ENCODE results near the gene ARHGAP23.

ARHGAP23 gene

GRCh38 chr17:38443356-38444031, 15.2 kb downstream of the ARHGAP23 start:
- no peak for DNase-seq (ENCODE audit: low read depth)

- peak; percentile 80 for DNase-seq (ENCODE audit: low read depth)
Observed at GRCh38 chr17:38444151-38444550, 15.9 kb downstream of the ARHGAP23 start.

GRCh38 chr17:38447502-38448085, 19.3 kb downstream of the ARHGAP23 start:
- no peak for DNase-seq (ENCODE audit: low read depth)

GRCh38 chr17:38448208-38448771, 20.0 kb downstream of the ARHGAP23 start:
- peak; percentile 72 for DNase-seq (ENCODE audit: low read depth)

- DNase-seq (ENCODE audit: low read depth): peak; percentile 50
Observed at GRCh38 chr17:38449364-38449763, 21.1 kb downstream of the ARHGAP23 start.

GRCh38 chr17:38450557-38451029, 22.3 kb downstream of the ARHGAP23 start:
- no peak for DNase-seq (ENCODE audit: low read depth)

- DNase-seq (ENCODE audit: low read depth): peak; percentile 93
Observed at GRCh38 chr17:38451030-38451839, 23.0 kb downstream of the ARHGAP23 start.

GRCh38 chr17:38451840-38452529, 23.7 kb downstream of the ARHGAP23 start:
- peak; percentile 96 for DNase-seq (ENCODE audit: low read depth)

- DNase-seq (ENCODE audit: low read depth): no peak
Observed at GRCh38 chr17:38452719-38453118, 24.5 kb downstream of the ARHGAP23 start.

- peak; percentile 62 for DNase-seq (ENCODE audit: low read depth)
Observed at GRCh38 chr17:38453951-38454421, 25.7 kb downstream of the ARHGAP23 start.

GRCh38 chr17:38454532-38454931, 26.3 kb downstream of the ARHGAP23 start:
- peak; percentile 83 for DNase-seq (ENCODE audit: low read depth)

GRCh38 chr17:38455288-38455915, 27.1 kb downstream of the ARHGAP23 start:
- no peak for DNase-seq (ENCODE audit: low read depth)

GRCh38 chr17:38456031-38456815, 28.0 kb downstream of the ARHGAP23 start:
- DNase-seq (ENCODE audit: low read depth): peak; percentile 47

GRCh38 chr17:38457577-38458371, 29.5 kb downstream of the ARHGAP23 start:
- no peak for DNase-seq (ENCODE audit: low read depth)

- DNase-seq (ENCODE audit: low read depth): no peak
Observed at GRCh38 chr17:38458521-38458920, 30.3 kb downstream of the ARHGAP23 start.

- no peak for DNase-seq (ENCODE audit: low read depth)
Observed at GRCh38 chr17:38459567-38459966, 31.3 kb downstream of the ARHGAP23 start.

- DNase-seq (ENCODE audit: low read depth): no peak
Observed at GRCh38 chr17:38460082-38460715, 31.9 kb downstream of the ARHGAP23 start.

GRCh38 chr17:38460716-38461630, 32.7 kb downstream of the ARHGAP23 start:
- no peak for DNase-seq (ENCODE audit: low read depth)
